K562 (cell line): ENCODE measurements around the gene AGPAT4. TPM values are rescaled to one million over a fixed set of nuclear protein-coding genes. Genes with fewer than 3 reads are reported as not detected.

Experiments used
- ATAC-seq: fragments of 200-7000 bp; cut with Tn5 transposase; 3 replicates; pipeline ENCODE4 v1.9.1; 2020; ENCODE audit warnings: moderate library complexity
- BruUV-seq: library from RNA; stranded (reverse); fragments of 400-500 nt; replicated peaks from 2 replicates; lab custom pipeline; 2021; lab: Mats Ljungman, UMichigan
- CTCF ChIA-PET: fragments of 300-600 bp; formaldehyde crosslinking; extraction: SDS; loops from one replicate; lab custom pipeline; 2021; ENCODE audit warnings: low intra/inter-chr PET ratio; lab: Yijun Ruan, JAX
- POLR2A ChIA-PET: fragments of 300-600, 350-650 bp; sonication (Branson Sonifier 250); formaldehyde crosslinking; extraction: SDS; loops from one replicate; lab custom pipeline; 2021; ENCODE audit warnings: antibody characterized with exemption, inconsistent platforms; lab: Yijun Ruan, JAX
- DNase-seq, 4 experiments: peaks; one replicate each; pipeline versions ENCODE4 v3.0.0 to v3.0.0-alpha.2; 2011 to 2018; ENCODE audit warnings: low spot score in 3 of 4, mixed read lengths in 3 of 4; ENCODE audit errors: extremely low read depth in 1 of 4
- FAIRE-seq: peaks from 2 replicates; lab custom pipeline; 2011; peaks lifted over from hg19 to GRCh38; lab: Jason Lieb, UNC
- H2AFZ ChIP-seq: 2 replicates; pipeline ENCODE4 v1.6.0; 2011; ENCODE audit warnings: low read depth, low read length, control low read depth, inconsistent platforms
- H3K27ac ChIP-seq: fragments of 200-600 bp; 3 replicates; pipeline ENCODE4 v1.8.0; 2011; ENCODE audit warnings: low read depth, mild to moderate bottlenecking, control low read depth, inconsistent platforms, low read length, moderate library complexity, mixed read lengths; ENCODE audit errors: extremely low read depth
- H3K27me3 ChIP-seq, 2 experiments: fragments of 300-600 bp in 1 of 2; 2 replicates in 1 of 2; 3 replicates in 1 of 2; pipeline versions ENCODE4 v1.6.0 to v1.8.0; 2011; ENCODE audit warnings: inconsistent platforms in 2 of 2, low read length in 2 of 2, mild to moderate bottlenecking in 1 of 2, mixed read lengths in 1 of 2, moderate library complexity in 1 of 2; ENCODE audit not compliant: control insufficient read depth in 2 of 2, insufficient read depth in 2 of 2
- H3K36me3 ChIP-seq: fragments of 300-600 bp; 3 replicates; pipeline ENCODE4 v1.8.0; 2011; ENCODE audit warnings: mild to moderate bottlenecking, low read length, inconsistent platforms; ENCODE audit not compliant: control insufficient read depth, insufficient read depth
- H3K4me1 ChIP-seq, 2 experiments: fragments of 200-600 bp in 1 of 2; replicated peaks in 1 of 2; 2 replicates in 1 of 2; 3 replicates in 1 of 2; pipeline versions ENCODE4 v1.5.1 to v1.8.0; 2011; ENCODE audit warnings: inconsistent platforms in 2 of 2, low read length in 2 of 2, mild to moderate bottlenecking in 1 of 2, mixed read lengths in 1 of 2, moderate library complexity in 1 of 2; ENCODE audit not compliant: control insufficient read depth in 2 of 2, insufficient read depth in 2 of 2
- H3K4me2 ChIP-seq: 2 replicates; pipeline ENCODE4 v1.6.1; 2011; ENCODE audit warnings: low read length, control low read depth, inconsistent platforms, mixed read lengths; ENCODE audit not compliant: insufficient read depth
- H3K4me3 ChIP-seq: fragments of 200-600 bp; sonication (generic), shearing (Covaris generic); 2 replicates; pipeline ENCODE4 v1.5.1; 2016; ENCODE audit warnings: control low read depth, inconsistent platforms
- H3K79me2 ChIP-seq: fragments of 200-600 bp; 3 replicates; pipeline ENCODE4 v1.8.0; 2011; ENCODE audit warnings: low read length, inconsistent platforms; ENCODE audit not compliant: control insufficient read depth, insufficient read depth
- H3K9ac ChIP-seq, 2 experiments: 2 replicates each; pipeline versions ENCODE4 v1.6.0 to v1.6.1; 2011; ENCODE audit warnings: low read depth in 2 of 2, low read length in 2 of 2, control low read depth in 1 of 2, inconsistent platforms in 1 of 2, mild to moderate bottlenecking in 1 of 2, mixed read lengths in 1 of 2; ENCODE audit not compliant: insufficient read depth in 1 of 2
- H3K9me1 ChIP-seq: one replicate; pipeline ENCODE4 v1.6.0; 2011; ENCODE audit warnings: inconsistent platforms, mild to moderate bottlenecking, low read length, moderate library complexity; ENCODE audit not compliant: control insufficient read depth, insufficient read depth
- H3K9me3 ChIP-seq: replicated peaks from 2 replicates; pipeline ENCODE4 v1.5.1; 2011; ENCODE audit warnings: low read depth, low read length, inconsistent platforms; ENCODE audit not compliant: control insufficient read depth, insufficient read depth
- H4K20me1 ChIP-seq: replicated peaks from 2 replicates; pipeline ENCODE4 v1.6.1; 2011; ENCODE audit warnings: low read length, inconsistent platforms, mixed read lengths; ENCODE audit not compliant: control insufficient read depth, insufficient read depth
- CBX3 ChIP-seq, 2 experiments: IDR thresholded peaks; 1 replicate in 1 of 2; 2 replicates in 1 of 2; pipeline ENCODE4 v1.6.1; 2012; ENCODE audit warnings: inconsistent platforms in 2 of 2, low read length in 2 of 2, borderline replicate concordance in 1 of 2, control low read depth in 1 of 2
- CBX5 ChIP-seq: IDR thresholded peaks from 2 replicates; pipeline ENCODE4 v1.6.1; 2014; ENCODE audit warnings: low read depth, borderline replicate concordance
- HDAC8 ChIP-seq: fragments of 450-650 bp; IDR thresholded peaks from 2 replicates; pipeline ENCODE4 v1.6.1; 2016; ENCODE audit warnings: mild to moderate bottlenecking, missing genetic modification characterization, moderate library complexity, missing compliant biosample characterization
- NFXL1 ChIP-seq: fragments of 450-650 bp; formaldehyde crosslinking; IDR thresholded peaks from 2 replicates; pipeline ENCODE4 v1.4.0; 2021; ENCODE audit warnings: mild to moderate bottlenecking
- RCOR1 ChIP-seq, 2 experiments: IDR thresholded peaks; 2 replicates each; pipeline ENCODE4 v1.6.1; 2012; ENCODE audit warnings: low read depth in 2 of 2, low read length in 2 of 2, borderline replicate concordance in 1 of 2, improper control_type of control experiment in 1 of 2
- ZBTB1 ChIP-seq: sonication (generic); formaldehyde crosslinking; IDR thresholded peaks from 2 replicates; pipeline ENCODE4 v1.8.1; 2023; ENCODE audit warnings: missing genetic modification reagents, low read depth, mild to moderate bottlenecking, borderline replicate concordance
- ZNF830 ChIP-seq: fragments of 250-450 bp; sonication (Bioruptor Pico); IDR thresholded peaks from 2 replicates; pipeline ENCODE4 v1.5.0; 2021; ENCODE audit warnings: mild to moderate bottlenecking
- WGBS: fragments of 100-300 bp; shearing (Covaris generic); methylation state at CpG from one replicate; pipeline ENCODE4 v1.1.6; 2016; ENCODE audit warnings: low coverage, mixed read lengths; ENCODE audit not compliant: insufficient coverage; ENCODE audit errors: missing lambda C conversion rate; 5-methylcytosine and 5-hydroxymethylcytosine counted together
- in situ Hi-C: fragments of 300-500 bp; cut with MboI; formaldehyde crosslinking; loops from 4 replicates; pipeline ENCODE4 v1.15.0; 2018; ENCODE audit warnings: inconsistent platforms, mixed read lengths
- intact Hi-C: fragments of 100-400 bp; cut with micrococcal nuclease; formaldehyde crosslinking; loops from 2 replicates; pipeline ENCODE4 v1.14.2; 2022
- polyA plus RNA-seq, 8 experiments: library from polyadenylated mRNA; depleted of rRNA in 4 of 8; stranded (reverse) in 5 of 8; unstranded in 3 of 8; fragments of >200 nt; fragmentation: Nextera tagmentation in 2 of 8; fragmentation: Illumina TruSeq in 1 of 8; extraction: Ambion mirVana in 2 of 8; extraction: Trizol in 1 of 8; gene quantifications; 2 replicates each; pipeline versions ENCODE4 v1.2.1 to v1.2.3, GENCODE V29; 2011 to 2014; ENCODE audit warnings: inconsistent platforms in 1 of 8, missing spikeins in 1 of 8
- total RNA-seq, 7 experiments: library from RNA; depleted of rRNA in 6 of 7; stranded (reverse); fragments of >200 nt in 6 of 7; fragmentation: Illumina TruSeq in 2 of 7; extraction: Trizol in 2 of 7; gene quantifications; 2 replicates each; pipeline versions ENCODE4 v1.2.1 to v1.2.3, GENCODE V29; 2011 to 2021; ENCODE audit warnings: low replicate concordance in 1 of 7

Gene AGPAT4
- total and polyA plus RNA-seq, 9 of the 15 experiments (the other 6 are each of a cell fraction or from before 2014, with no cell fraction given), result 2.2 to 15.0 (median 5.7) TPM

- Histone ChIP-seq H3K4me1 (no peaks in the 10 kb centered on the region), H4K20me1 (no peaks in the 10 kb centered on the region), H3K27me3 (no peaks in the 10 kb centered on the region), H3K36me3 (0 out of 3 replicates have a peak, but pooled peaks cover 3% of the 10 kb centered on the region), H3K9ac (no peak overlapping the region), H3K79me2 (no peaks in the 10 kb centered on the region), H3K27ac (no peak overlapping the region)
- 21% methylated on average over 5 of the region's 5 CpGs for WGBS
- CTCF ChIA-PET, result no interaction called here
- ATAC-seq, result no peak
- intact Hi-C loops, result no loop called here
- FAIRE-seq, result no peak
- peak in 1 of 2 experiments; percentile 50; a peak in 1 of 3 replicates for TF ChIP-seq CBX3 (IDR thresholded peaks at IDR 0.05; ENCODE audit: borderline replicate concordance in 1 of 2, low read length in 2 of 2)
- TF ChIP-seq ZBTB1, result no peak
- TF ChIP-seq RCOR1 (IDR thresholded peaks at IDR 0.05; ENCODE audit: borderline replicate concordance in 1 of 2, low read depth in 2 of 2, low read length in 2 of 2), result no peak
- no peak for TF ChIP-seq HDAC8
- TF ChIP-seq ZNF830 (CRISPR knock-in tag), result no peak
- TF ChIP-seq CBX5, result 0 out of 2 replicates have a peak, but pooled peaks have one; percentile 59
- TF ChIP-seq NFXL1 (CRISPR knock-in tag), result no peak
- TF ChIP-seq, all 486 proteins: peak for 2
- DNase-seq, result no peak
- 0 out of 2 replicates have a peak, but pooled peaks cover 4% of the 10 kb centered on the region for H3K9me3 ChIP-seq
- H3K4me3 ChIP-seq, result no peak overlapping the region
- in situ Hi-C loops, result no loop called here
- no peaks in the 10 kb centered on the region for H3K9me1 ChIP-seq
- H2AFZ ChIP-seq, result no peak overlapping the region
- POLR2A ChIA-PET, result no interaction called here
- BruUV-seq, result no TSS peak
- H3K4me2 ChIP-seq, result no peak overlapping the region
Observed at GRCh38 chr6:161281092-161281491, 7.2 kb upstream of the AGPAT4 start.
